IMR-90 (cell line): ENCODE measurements around the gene MCTP1. TPM values are rescaled to one million over a fixed set of nuclear protein-coding genes. Genes with fewer than 3 reads are reported as not detected.

Source experiments
- ATAC-seq: fragments of 200-7000 bp; cut with Tn5 transposase; 2 replicates; pipeline ENCODE4 v1.9.1; 2020; ENCODE audit warnings: low read depth, mild to moderate bottlenecking, moderate library complexity
- BruUV-seq: library from RNA; stranded (reverse); fragments of 400-500 nt; replicated peaks from 2 replicates; lab custom pipeline; 2021; lab: Mats Ljungman, UMichigan
- CTCF ChIA-PET: fragments of 300-600 bp; formaldehyde crosslinking; extraction: SDS; loops from one replicate; lab custom pipeline; 2021; ENCODE audit warnings: antibody characterized with exemption; lab: Yijun Ruan, JAX
- POLR2A ChIA-PET: fragments of 300-600 bp; sonication (Branson Sonifier 250); formaldehyde crosslinking; loops from one replicate; lab custom pipeline; 2022; ENCODE audit warnings: antibody characterized with exemption; ENCODE audit not compliant: unreplicated experiment; lab: Charles Lee
- DNase-seq: peaks from one replicate; pipeline ENCODE4 v3.0.0; 2013
- H2AFZ ChIP-seq: replicated peaks from 2 replicates; pipeline ENCODE3; 2013; ENCODE audit warnings: low read length, mild to moderate bottlenecking; ENCODE audit not compliant: poor library complexity
- H2AK5ac ChIP-seq: 2 replicates; pipeline ENCODE4 v1.6.1; 2013; ENCODE audit warnings: low read depth, low read length, inconsistent platforms
- H2AK9ac ChIP-seq: replicated peaks from 2 replicates; pipeline ENCODE3; 2013; ENCODE audit warnings: mild to moderate bottlenecking, low read depth, low read length, moderate library complexity; ENCODE audit not compliant: poor library complexity
- H2BK120ac ChIP-seq: 2 replicates; pipeline ENCODE4 v1.6.1; 2013; ENCODE audit warnings: low read depth, low read length, inconsistent platforms
- H2BK15ac ChIP-seq: 3 replicates; pipeline ENCODE4 v1.6.1; 2013; ENCODE audit warnings: low read depth, low read length, inconsistent platforms
- H2BK20ac ChIP-seq: 2 replicates; pipeline ENCODE4 v1.6.1; 2013; ENCODE audit warnings: low read depth, mild to moderate bottlenecking, inconsistent platforms, low read length, moderate library complexity
- H2BK5ac ChIP-seq: 2 replicates; pipeline ENCODE4 v1.6.1; 2013; ENCODE audit warnings: mild to moderate bottlenecking, low read depth, low read length, inconsistent platforms; ENCODE audit not compliant: poor library complexity, severe bottlenecking
- H3K14ac ChIP-seq: replicated peaks from 2 replicates; pipeline ENCODE4 v1.6.1; 2013; ENCODE audit warnings: low read depth, low read length, inconsistent platforms
- H3K18ac ChIP-seq: 2 replicates; pipeline ENCODE4 v1.6.1; 2013; ENCODE audit warnings: low read depth, low read length, control low read depth
- H3K23ac ChIP-seq: 2 replicates; pipeline ENCODE4 v1.6.1; 2013; ENCODE audit warnings: low read depth, low read length, inconsistent platforms
- H3K27ac ChIP-seq: 2 replicates; pipeline ENCODE4 v1.5.1; 2013; ENCODE audit warnings: mild to moderate bottlenecking, control low read depth, low read length; ENCODE audit not compliant: insufficient read depth
- H3K27me3 ChIP-seq: 2 replicates; pipeline ENCODE4 v1.6.1; 2013; ENCODE audit warnings: low read length; ENCODE audit not compliant: control insufficient read depth, insufficient read depth
- H3K36me3 ChIP-seq: 2 replicates; pipeline ENCODE4 v1.6.1; 2013; ENCODE audit warnings: low read length, mixed read lengths; ENCODE audit not compliant: control insufficient read depth, insufficient read depth
- H3K4ac ChIP-seq: 2 replicates; pipeline ENCODE4 v1.6.1; 2013; ENCODE audit warnings: low read depth, low read length, inconsistent platforms
- H3K4me1 ChIP-seq: 2 replicates; pipeline ENCODE4 v1.6.1; 2013; ENCODE audit warnings: low read length, mixed read lengths; ENCODE audit not compliant: control insufficient read depth, insufficient read depth
- H3K4me2 ChIP-seq: 2 replicates; pipeline ENCODE4 v1.6.1; 2013; ENCODE audit warnings: low read depth, mild to moderate bottlenecking, control low read depth, low read length, moderate library complexity
- H3K4me3 ChIP-seq: 2 replicates; pipeline ENCODE4 v1.5.1; 2013; ENCODE audit warnings: low read depth, mild to moderate bottlenecking, control low read depth, low read length, moderate library complexity; ENCODE audit not compliant: insufficient read depth
- H3K56ac ChIP-seq: 2 replicates; pipeline ENCODE4 v1.6.1; 2013; ENCODE audit warnings: low read length, inconsistent platforms; ENCODE audit not compliant: insufficient read depth; ENCODE audit errors: extremely low read depth
- H3K79me1 ChIP-seq, 2 experiments: 2 replicates each; pipeline ENCODE4 v1.6.1; 2013; ENCODE audit warnings: low read length in 2 of 2, inconsistent platforms in 1 of 2, low read depth in 1 of 2
- H3K9ac ChIP-seq: 2 replicates; pipeline ENCODE4 v1.6.1; 2013; ENCODE audit warnings: low read depth, low read length, control low read depth
- H3K9me1 ChIP-seq: 2 replicates; pipeline ENCODE4 v1.6.1; 2013; ENCODE audit warnings: low read length, inconsistent platforms; ENCODE audit not compliant: insufficient read depth
- H3K9me3 ChIP-seq: 2 replicates; pipeline ENCODE4 v1.6.1; 2013; ENCODE audit warnings: low read length; ENCODE audit not compliant: control insufficient read depth, insufficient read depth
- H4K20me1 ChIP-seq: 2 replicates; pipeline ENCODE4 v1.6.1; 2013; ENCODE audit warnings: low read length, inconsistent platforms; ENCODE audit not compliant: insufficient read depth
- H4K5ac ChIP-seq: 2 replicates; pipeline ENCODE4 v1.6.1; 2013; ENCODE audit warnings: mild to moderate bottlenecking, low read depth, low read length, control low read depth
- H4K8ac ChIP-seq, 2 experiments: 2 replicates each; pipeline ENCODE4 v1.6.1; 2013; ENCODE audit warnings: low read depth in 2 of 2, low read length in 2 of 2, control low read depth in 1 of 2, inconsistent platforms in 1 of 2
- H4K91ac ChIP-seq: 2 replicates; pipeline ENCODE4 v1.6.1; 2013; ENCODE audit warnings: low read depth, low read length, inconsistent platforms; ENCODE audit not compliant: insufficient read depth
- BHLHE40 ChIP-seq: fragments of 150-350 bp; IDR thresholded peaks from 2 replicates; pipeline ENCODE4 v1.6.1; 2016; ENCODE audit warnings: mild to moderate bottlenecking, low read depth, low read length
- CEBPB ChIP-seq: IDR thresholded peaks from 2 replicates; pipeline ENCODE4 v1.6.1; 2012; ENCODE audit warnings: low read depth, low read length, improper control_type of control experiment
- CHD1 ChIP-seq: IDR thresholded peaks from 2 replicates; pipeline ENCODE4 v1.6.1; 2012; ENCODE audit warnings: low read depth, low read length, improper control_type of control experiment
- CTCF ChIP-seq: conservative IDR thresholded peaks from 2 replicates; pipeline ENCODE4 v1.5.1; 2012; ENCODE audit warnings: mild to moderate bottlenecking, low read depth, low read length, improper control_type of control experiment
- ELK1 ChIP-seq: fragments of 150-350 bp; IDR thresholded peaks from 2 replicates; pipeline ENCODE4 v1.6.1; 2016; ENCODE audit warnings: low read depth, mild to moderate bottlenecking, low read length, moderate library complexity, borderline replicate concordance
- FOS ChIP-seq: fragments of 150-350 bp; IDR thresholded peaks from 2 replicates; pipeline ENCODE4 v1.6.1; 2016; ENCODE audit warnings: low read depth, low read length
- MAFK ChIP-seq: IDR thresholded peaks from 2 replicates; pipeline ENCODE4 v1.6.1; 2012; ENCODE audit warnings: low read depth, low read length, improper control_type of control experiment
- MAZ ChIP-seq: IDR thresholded peaks from 2 replicates; pipeline ENCODE4 v1.6.1; 2012; ENCODE audit warnings: low read depth, mild to moderate bottlenecking, low read length, improper control_type of control experiment, moderate library complexity, borderline replicate concordance
- MXI1 ChIP-seq: IDR thresholded peaks from 2 replicates; pipeline ENCODE4 v1.6.1; 2012; ENCODE audit warnings: low read depth, mild to moderate bottlenecking, low read length, moderate library complexity, borderline replicate concordance
- NFE2L2 ChIP-seq: fragments of 150-350 bp; IDR thresholded peaks from 2 replicates; pipeline ENCODE4 v1.6.1; 2016; ENCODE audit warnings: low read depth, mild to moderate bottlenecking, low read length
- POLR2A ChIP-seq: IDR thresholded peaks from 2 replicates; pipeline ENCODE4 v1.6.1; 2012; ENCODE audit warnings: mild to moderate bottlenecking, low read depth, low read length
- RAD21 ChIP-seq: IDR thresholded peaks from 2 replicates; pipeline ENCODE4 v1.6.1; 2012; ENCODE audit warnings: low read length, improper control_type of control experiment
- RFX5 ChIP-seq: IDR thresholded peaks from 2 replicates; pipeline ENCODE4 v1.8.0; 2012; ENCODE audit warnings: low read depth, mild to moderate bottlenecking, low read length, moderate library complexity
- SMC3 ChIP-seq: fragments of 150-350 bp; IDR thresholded peaks from 2 replicates; pipeline ENCODE4 v1.6.1; 2016; ENCODE audit warnings: low read depth, mild to moderate bottlenecking, antibody characterized with exemption, low read length, moderate library complexity
- USF2 ChIP-seq: fragments of 150-350 bp; IDR thresholded peaks from 2 replicates; pipeline ENCODE4 v1.6.1; 2017; ENCODE audit warnings: mild to moderate bottlenecking, antibody characterized with exemption, low read length, low read depth
- WGBS, 2 experiments: methylation state at CpG; one replicate each; pipeline versions ENCODE4 v1.1.5 to v1.1.7; 2013; ENCODE audit warnings: missing lambda C conversion rate in 2 of 2; ENCODE audit not compliant: insufficient read length in 1 of 2; ENCODE audit errors: extremely low coverage in 2 of 2; 5-methylcytosine and 5-hydroxymethylcytosine counted together
- dilution Hi-C: fragments of 300-500 bp; cut with HindIII; formaldehyde crosslinking; loops from one replicate; pipeline ENCODE4 v1.14.3; 2018; ENCODE audit warnings: low sequenced_read_pairs; ENCODE audit not compliant: unreplicated experiment
- in situ Hi-C: fragments of 300-500 bp; cut with MboI; formaldehyde crosslinking; loops from 3 replicates; pipeline ENCODE4 v1.14.3; 2019; ENCODE audit warnings: low sequenced_read_pairs, inconsistent platforms, mixed read lengths
- intact Hi-C: fragments of 100-400 bp; cut with micrococcal nuclease; formaldehyde crosslinking; loops from 2 replicates; pipeline ENCODE4 v1.10.0; 2022
- polyA plus RNA-seq, 3 experiments: library from polyadenylated mRNA; depleted of rRNA; stranded (reverse); fragments of >200 nt; gene quantifications; 2 replicates each; pipeline ENCODE4 v1.2.3, GENCODE V29; 2012; ENCODE audit warnings: low replicate concordance in 1 of 3
- total RNA-seq: library from RNA; depleted of rRNA; stranded (reverse); fragments of >200 nt; gene quantifications from 2 replicates; pipeline ENCODE4 v1.2.3, GENCODE V29; 2012

MCTP1 gene
- total and polyA plus RNA-seq, 2 of the 4 experiments (the other 2 are of a cell fraction): 0.21 TPM; not detected in 1

GRCh38 chr5:95130941-95131340 is 154.0 kb downstream of the MCTP1 start:
- H3K4me2 ChIP-seq: no peak overlapping the region
- WGBS, 2 experiments: 0% methylated on average over 1 of the region's 3 CpGs; no CpG with 5 or more reads in 1 of the 2 experiments
- H4K8ac ChIP-seq: no peak overlapping the region
- no peak overlapping the region for H2AFZ ChIP-seq
- no TSS peak for BruUV-seq
- ChIA-PET CTCF (no interaction called here), POLR2A (no interaction called here)
- intact Hi-C loops (no loop called here), dilution Hi-C loops (no loop called here), in situ Hi-C loops (no loop called here)
- no peaks in the 10 kb centered on the region for H3K79me1 ChIP-seq
- H2AK9ac ChIP-seq: no peak overlapping the region
- H4K91ac ChIP-seq: no peak overlapping the region
- no peak overlapping the region for H3K23ac ChIP-seq
- H3K9ac ChIP-seq: no peak overlapping the region
- H2AK5ac ChIP-seq: no peak overlapping the region
- ATAC-seq (no peak), DNase-seq (no peak)
- H3K27me3 ChIP-seq: no peaks in the 10 kb centered on the region
- TF ChIP-seq CTCF: no peak
- no peak for TF ChIP-seq POLR2A
- TF ChIP-seq MAFK: no peak
- TF ChIP-seq SMC3: no peak
- no peak for TF ChIP-seq RAD21
- TF ChIP-seq NFE2L2: no peak
- TF ChIP-seq ELK1: no peak
- no peak for TF ChIP-seq CEBPB
- TF ChIP-seq RFX5: no peak
- TF ChIP-seq MXI1: no peak
- TF ChIP-seq FOS: no peak
- no peak for TF ChIP-seq USF2
- no peak for TF ChIP-seq BHLHE40
- TF ChIP-seq CHD1: no peak
- TF ChIP-seq MAZ: no peak
- H3K27ac ChIP-seq: no peak overlapping the region
- H3K56ac ChIP-seq: no peak overlapping the region
- no peak overlapping the region for H4K5ac ChIP-seq
- no peaks in the 10 kb centered on the region for H3K36me3 ChIP-seq
- H4K20me1 ChIP-seq: no peaks in the 10 kb centered on the region
- no peak overlapping the region for H2BK120ac ChIP-seq
- no peak overlapping the region for H2BK5ac ChIP-seq
- H3K9me3 ChIP-seq: no peaks in the 10 kb centered on the region
- no peaks in the 10 kb centered on the region for H3K4me1 ChIP-seq
- H3K9me1 ChIP-seq: no peaks in the 10 kb centered on the region
- H3K14ac ChIP-seq: no peak overlapping the region
- no peak overlapping the region for H3K18ac ChIP-seq
- no peak overlapping the region for H3K4me3 ChIP-seq
- H2BK15ac ChIP-seq: no peak overlapping the region
- H2BK20ac ChIP-seq: no peak overlapping the region
- H3K4ac ChIP-seq: no peak overlapping the region
